HS-27A (cell line): Measurements from ENCODE around the gene MROH7.

Experiments used
- DNase-seq: peaks from one replicate; pipeline ENCODE4 v3.0.0-alpha.2; 2012; ENCODE audit warnings: low read depth, missing footprints

The MROH7 gene

GRCh38 chr1:54698346-54698745, 56.8 kb downstream of the MROH7 start:
- no peak for DNase-seq

GRCh38 chr1:54699936-54700525, 58.4 kb downstream of the MROH7 start:
- DNase-seq: no peak

- DNase-seq: no peak
These were observed 59.5 kb downstream of the MROH7 start for GRCh38 chr1:54701066-54701465.

GRCh38 chr1:54701996-54702395, 60.4 kb downstream of the MROH7 start:
- no peak for DNase-seq

- no peak for DNase-seq
These were observed 61.9 kb downstream of the MROH7 start for GRCh38 chr1:54703471-54703870.

- DNase-seq: no peak
These were observed 63.6 kb downstream of the MROH7 start for GRCh38 chr1:54705153-54705552.

- no peak for DNase-seq
These were observed 64.8 kb downstream of the MROH7 start for GRCh38 chr1:54706419-54706818.

GRCh38 chr1:54708385-54708784, 66.8 kb downstream of the MROH7 start:
- no peak for DNase-seq

GRCh38 chr1:54709547-54710292, 68.1 kb downstream of the MROH7 start:
- no peak for DNase-seq

- DNase-seq: no peak
These were observed 68.8 kb downstream of the MROH7 start for GRCh38 chr1:54710434-54710833.

GRCh38 chr1:54710841-54711240, 69.3 kb downstream of the MROH7 start:
- DNase-seq: no peak

- no peak for DNase-seq
These were observed 70.0 kb downstream of the MROH7 start for GRCh38 chr1:54711536-54711935.

- no peak for DNase-seq
These were observed 73.4 kb downstream of the MROH7 start for GRCh38 chr1:54714881-54715492.

GRCh38 chr1:54715493-54716298, 74.1 kb downstream of the MROH7 start, which contains the start of gene TTC4:
TTC4 (plus strand) TSS chr1:54715861; CDS start chr1:54715909, 48 bp downstream.
- DNase-seq: peak; percentile 59

- no peak for DNase-seq
These were observed 74.9 kb downstream of the MROH7 start for GRCh38 chr1:54716299-54717047.

- DNase-seq: no peak
These were observed 80.1 kb downstream of the MROH7 start for GRCh38 chr1:54721719-54722118.

GRCh38 chr1:54723985-54724384, 82.4 kb downstream of the MROH7 start:
- no peak for DNase-seq

GRCh38 chr1:54724771-54725170, 83.2 kb downstream of the MROH7 start:
- DNase-seq: no peak

- DNase-seq: no peak
These were observed 86.4 kb downstream of the MROH7 start for GRCh38 chr1:54728027-54728426.

GRCh38 chr1:54736685-54737084, 95.1 kb downstream of the MROH7 start:
- DNase-seq: no peak

GRCh38 chr1:54738244-54738643, 96.7 kb downstream of the MROH7 start:
- DNase-seq: no peak

- no peak for DNase-seq
These were observed 99.9 kb downstream of the MROH7 start for GRCh38 chr1:54741531-54741930.
